Spinal cord (tissue), 10 donors: ENCODE measurements around the gene ZRANB3. TPM values are rescaled to one million over a fixed set of nuclear protein-coding genes. Genes with fewer than 3 reads are reported as not detected.
"Not testable (repeated sequence)": the region's sequence is repeated elsewhere in the genome, so short reads cannot be mapped to it uniquely, and the experiment has no call there.

Experiments used
- DNase-seq, 6 donors: peaks; one replicate each; pipeline versions ENCODE4 v3.0.0 to v3.0.0-alpha.2; 2013 to 2015; ENCODE audit warnings: low spot score in 6 of 6, low read depth in 4 of 6
- H3K27ac ChIP-seq: one replicate; pipeline ENCODE4 v1.5.1; 2013; ENCODE audit warnings: low read depth, low read length, control low read depth
- H3K27me3 ChIP-seq: one replicate; pipeline ENCODE4 v1.6.1; 2013; ENCODE audit warnings: low read length; ENCODE audit not compliant: control insufficient read depth, insufficient read depth
- H3K36me3 ChIP-seq: one replicate; pipeline ENCODE4 v1.6.1; 2013; ENCODE audit warnings: low read length; ENCODE audit not compliant: control insufficient read depth, insufficient read depth
- H3K4me1 ChIP-seq: one replicate; pipeline ENCODE4 v1.6.1; 2013; ENCODE audit warnings: low read length; ENCODE audit not compliant: control insufficient read depth, insufficient read depth
- H3K4me3 ChIP-seq: one replicate; pipeline ENCODE4 v1.5.1; 2013; ENCODE audit warnings: low read depth, low read length, control low read depth
- H3K9me3 ChIP-seq: one replicate; pipeline ENCODE4 v1.6.1; 2013; ENCODE audit warnings: low read length; ENCODE audit not compliant: control insufficient read depth, insufficient read depth
- WGBS: methylation state at CpG from one replicate; pipeline ENCODE4 v1.1.5; 2013; ENCODE audit warnings: missing lambda C conversion rate; ENCODE audit not compliant: insufficient coverage; 5-methylcytosine and 5-hydroxymethylcytosine counted together
- polyA plus RNA-seq, 2 donors: library from polyadenylated mRNA; unstranded; fragments of 120-200 nt; gene quantifications; one replicate each; pipeline ENCODE4 v1.2.1, GENCODE V29; 2013; ENCODE audit not compliant: insufficient read length in 2 of 2
- total RNA-seq, 2 donors: library from RNA; depleted of rRNA in 1 of 2; stranded (reverse); fragments of 120-200 nt in 1 of 2; fragments of >200 nt in 1 of 2; gene quantifications; one replicate each; pipeline versions ENCODE4 v1.2.3 to v1.2.4, GENCODE V29; 2013 to 2014
- donor health status: healthy.

The ZRANB3 gene
- total and polyA plus RNA-seq, 4 donors = 3.9 to 13.9 (median 7.6) TPM

DNA sequence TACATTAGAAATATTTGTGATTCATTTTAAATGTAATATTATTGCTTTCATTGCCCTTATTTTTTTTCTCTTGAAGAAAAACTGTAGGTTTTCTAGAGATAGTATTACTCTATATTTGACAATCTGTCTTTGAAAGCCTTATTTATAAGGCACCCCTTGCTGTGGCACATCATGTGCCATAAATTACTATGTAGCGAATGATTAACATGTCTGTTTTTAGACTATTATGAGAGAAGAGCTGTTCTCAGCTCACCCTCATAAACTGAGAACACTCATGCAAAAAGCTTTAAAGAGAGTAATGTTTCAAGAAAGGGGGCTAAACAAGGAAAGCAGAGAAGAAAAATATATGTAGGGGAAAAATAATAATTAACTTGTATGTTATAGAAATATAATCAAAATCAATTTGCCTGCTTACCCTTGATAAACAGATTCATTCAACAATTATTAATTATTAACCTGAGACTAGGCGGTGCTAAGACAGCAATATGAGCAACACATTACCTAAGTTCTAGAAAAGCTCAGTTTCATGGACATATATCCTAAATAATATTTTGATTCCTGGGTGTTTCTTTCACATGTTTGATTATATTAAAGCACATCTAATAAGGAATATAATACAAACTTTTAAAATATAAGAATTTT, 409.9 kb downstream of the ZRANB3 start:
- no peak for DNase-seq
- no peaks in the 10 kb centered on the region for H3K9me3 ChIP-seq
- H3K36me3 ChIP-seq = peaks cover 3% of the 10 kb centered on the region
- no peak overlapping the region for H3K4me3 ChIP-seq
- no CpG with 5 or more reads among the region's 2 CpGs for WGBS
- H3K4me1 ChIP-seq = no peaks in the 10 kb centered on the region
- no peak overlapping the region for H3K27ac ChIP-seq
- no peaks in the 10 kb centered on the region for H3K27me3 ChIP-seq

DNA sequence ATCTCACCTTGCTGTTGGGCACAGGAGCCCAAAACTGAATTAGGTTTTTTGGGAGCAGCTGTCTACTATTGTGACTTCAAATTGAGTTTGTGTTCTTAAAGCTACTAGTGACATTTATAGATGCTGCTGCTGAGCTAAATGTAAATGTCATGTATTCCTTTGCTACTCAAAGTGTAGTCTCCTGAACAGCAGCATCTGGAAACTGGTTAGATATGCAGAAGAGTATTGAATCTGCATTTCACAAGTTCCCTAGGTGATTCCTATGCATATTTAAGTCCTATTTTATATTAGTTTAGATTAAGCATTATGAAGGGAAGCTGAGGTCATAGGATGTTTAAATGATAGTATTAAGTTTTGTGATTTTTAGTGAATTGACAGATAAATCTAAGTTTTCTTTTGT, 411.4 kb downstream of the ZRANB3 start:
- DNase-seq = no peak
- H3K4me3 ChIP-seq = no peak overlapping the region
- H3K4me1 ChIP-seq = no peaks in the 10 kb centered on the region
- no peaks in the 10 kb centered on the region for H3K27me3 ChIP-seq
- no peak overlapping the region for H3K27ac ChIP-seq
- H3K9me3 ChIP-seq = no peaks in the 10 kb centered on the region
- peaks cover 3% of the 10 kb centered on the region for H3K36me3 ChIP-seq

DNA sequence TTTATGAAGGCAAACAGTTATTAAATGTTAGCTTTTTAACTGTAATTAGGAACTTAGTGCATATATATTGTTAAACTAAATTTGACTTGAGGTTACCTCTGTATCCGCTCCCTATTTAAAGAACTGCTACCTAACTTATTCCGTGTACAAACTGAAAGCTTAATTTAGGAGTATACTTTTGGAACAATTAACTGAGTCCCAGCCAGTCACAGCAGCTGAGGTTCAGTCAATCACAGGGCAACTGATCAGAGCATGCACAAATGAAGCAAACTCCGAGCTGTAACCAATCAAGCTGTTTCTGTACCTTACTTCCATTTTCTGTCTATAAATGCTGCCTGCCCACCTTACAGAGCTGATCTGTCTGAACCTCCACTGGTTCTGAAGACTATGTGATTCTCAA, 417.7 kb downstream of the ZRANB3 start:
- no peaks in the 10 kb centered on the region for H3K27me3 ChIP-seq
- no peaks in the 10 kb centered on the region for H3K9me3 ChIP-seq
- no peak overlapping the region for H3K27ac ChIP-seq
- no peak overlapping the region for H3K4me3 ChIP-seq
- H3K36me3 ChIP-seq = peaks cover 6% of the 10 kb centered on the region
- 82% methylated on average over 1 of the region's 3 CpGs for WGBS
- H3K4me1 ChIP-seq = no peaks in the 10 kb centered on the region
- no peak for DNase-seq

DNA sequence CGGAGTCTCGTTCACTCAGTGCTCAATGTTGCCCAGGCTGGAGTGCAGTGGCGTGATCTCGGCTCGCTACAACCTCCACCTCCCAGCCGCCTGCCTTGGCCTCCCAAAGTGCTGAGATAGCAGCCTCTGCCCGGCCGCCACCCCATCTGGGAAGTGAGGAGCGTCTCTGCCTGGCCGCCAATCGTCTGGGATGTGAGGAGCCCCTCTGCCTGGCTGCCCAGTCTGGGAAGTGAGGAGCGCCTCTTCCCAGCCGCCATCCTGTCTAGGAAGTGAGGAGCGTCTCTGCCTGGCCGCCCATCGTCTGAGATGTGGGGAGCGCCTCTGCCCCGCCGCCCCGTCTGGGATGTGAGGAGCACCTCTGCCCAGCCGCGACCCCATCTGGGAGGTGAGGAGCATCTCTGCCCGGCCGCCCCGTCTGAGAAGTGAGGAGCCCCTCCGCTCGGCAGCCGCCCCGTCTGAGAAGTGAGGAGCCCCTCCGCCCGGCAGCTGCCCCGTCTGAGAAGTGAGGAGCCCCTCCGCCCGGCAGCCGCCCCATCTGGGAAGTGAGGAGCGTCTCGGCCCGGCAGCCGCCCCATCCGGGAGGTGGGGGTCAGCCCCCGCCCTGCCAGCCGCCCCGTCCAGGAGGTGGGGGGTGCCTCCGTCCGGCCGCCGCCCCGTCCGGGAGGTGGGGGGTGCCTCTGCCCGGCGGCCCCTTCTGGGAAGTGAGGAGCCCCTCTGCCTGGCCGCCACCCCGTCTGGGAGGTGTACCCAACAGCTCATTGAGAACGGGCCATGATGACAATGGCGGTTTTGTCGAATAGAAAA, 425.3 kb downstream of the ZRANB3 start:
- H3K27me3 ChIP-seq, H3K4me1 ChIP-seq, H3K36me3 ChIP-seq, H3K9me3 ChIP-seq, H3K27ac ChIP-seq, H3K4me3 ChIP-seq, DNase-seq: not testable (repeated sequence)
- WGBS = 96% methylated on average over 35 of the region's 56 CpGs

DNA sequence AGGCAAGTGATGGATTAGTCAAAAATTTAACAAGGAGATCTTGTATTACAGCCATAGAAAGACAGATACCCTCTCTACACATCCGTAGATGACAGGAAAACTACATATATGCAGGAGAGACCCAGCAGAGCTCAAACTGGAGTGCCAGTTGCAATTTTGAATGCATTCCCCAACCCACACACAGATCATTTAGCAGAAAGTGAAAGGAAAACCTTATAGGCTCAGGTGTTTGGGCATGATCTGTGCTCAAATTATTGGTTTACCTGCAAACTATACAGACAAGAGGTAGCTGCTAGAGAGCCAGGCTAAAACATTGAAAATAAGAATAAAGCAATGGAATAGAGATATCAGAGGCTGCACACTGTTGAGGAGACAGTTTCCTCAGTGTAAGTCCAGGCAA, 427.2 kb downstream of the ZRANB3 start:
- DNase-seq = no peak
- no peaks in the 10 kb centered on the region for H3K4me1 ChIP-seq
- WGBS = no CpG with 5 or more reads among the region's 1 CpG
- no peak overlapping the region for H3K4me3 ChIP-seq
- no peak overlapping the region for H3K27ac ChIP-seq
- H3K9me3 ChIP-seq = peaks cover 3% of the 10 kb centered on the region
- H3K36me3 ChIP-seq = peaks cover 6% of the 10 kb centered on the region
- H3K27me3 ChIP-seq = no peaks in the 10 kb centered on the region

DNA sequence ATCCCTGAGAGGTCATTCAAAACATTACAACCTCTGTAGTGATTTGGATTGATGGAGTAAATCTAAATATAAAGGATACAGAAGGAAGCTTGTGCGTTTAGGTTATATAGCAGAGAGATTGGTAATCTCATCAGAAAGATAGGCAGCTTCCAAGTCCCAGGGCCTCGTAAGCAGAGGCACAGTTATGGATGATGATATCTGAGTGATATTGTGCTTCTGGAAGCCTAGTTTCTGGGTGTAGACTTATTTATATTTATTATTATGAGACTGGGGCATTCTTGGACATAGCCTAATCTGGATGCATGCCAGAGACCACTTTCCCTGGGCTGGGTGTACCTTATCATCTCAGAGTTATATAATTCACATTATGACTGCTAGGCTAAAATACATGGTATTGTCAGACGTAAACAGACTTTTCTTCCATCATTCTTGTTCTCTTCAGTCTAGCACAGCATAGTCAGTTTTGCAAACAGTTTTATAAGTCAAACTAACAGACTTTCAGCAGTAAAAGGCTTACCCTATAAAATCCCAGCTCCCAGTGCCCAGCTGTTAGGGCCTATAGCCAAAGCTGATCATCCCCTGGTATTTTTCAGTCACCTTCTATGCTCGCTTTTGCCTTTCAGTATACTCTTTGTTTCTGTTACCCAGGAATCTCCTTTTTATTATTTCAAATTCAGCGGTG, 431.1 kb downstream of the ZRANB3 start:
- DNase-seq = no peak
- Histone ChIP-seq H3K27me3 (no peaks in the 10 kb centered on the region), H3K4me1 (no peaks in the 10 kb centered on the region), H3K36me3 (peaks cover 4% of the 10 kb centered on the region), H3K4me3 (no peak overlapping the region), H3K9me3 (no peaks in the 10 kb centered on the region), H3K27ac (no peak overlapping the region)
- WGBS = 93% methylated on average over 2 of the region's 5 CpGs

DNA sequence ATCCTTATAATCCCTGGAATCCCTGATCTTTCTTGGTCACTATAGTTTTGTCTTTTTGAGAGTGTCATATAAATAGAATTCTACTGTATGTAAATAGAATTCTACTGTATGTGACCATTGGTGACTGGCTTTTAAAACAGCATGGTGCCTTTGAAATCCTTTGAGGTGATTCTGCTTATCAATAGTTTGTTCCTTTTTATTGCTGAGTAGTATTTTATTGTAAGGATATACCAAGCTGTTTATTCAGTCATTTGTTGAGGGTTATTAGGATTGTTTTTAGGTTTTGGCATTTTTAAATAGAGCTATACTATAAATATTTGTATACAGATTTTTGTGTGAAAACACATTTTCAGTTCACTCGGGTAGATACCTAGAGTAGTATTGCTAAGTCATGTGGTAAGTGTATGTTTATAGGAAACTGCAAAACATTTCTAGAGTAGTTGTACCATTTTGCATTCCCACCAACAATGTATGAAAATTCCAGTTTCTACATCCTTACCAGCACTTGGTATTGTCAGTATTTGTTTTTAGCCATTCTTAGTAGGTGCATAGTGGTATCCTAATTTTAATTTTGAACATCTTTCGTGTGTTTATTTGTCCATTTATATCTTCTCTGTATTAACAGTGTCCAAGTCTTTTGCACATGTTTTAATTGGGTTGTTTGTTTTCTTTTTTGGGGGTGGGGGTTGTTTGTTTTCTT, 433.3 kb downstream of the ZRANB3 start:
- H3K36me3 ChIP-seq = peaks cover 5% of the 10 kb centered on the region

DNA sequence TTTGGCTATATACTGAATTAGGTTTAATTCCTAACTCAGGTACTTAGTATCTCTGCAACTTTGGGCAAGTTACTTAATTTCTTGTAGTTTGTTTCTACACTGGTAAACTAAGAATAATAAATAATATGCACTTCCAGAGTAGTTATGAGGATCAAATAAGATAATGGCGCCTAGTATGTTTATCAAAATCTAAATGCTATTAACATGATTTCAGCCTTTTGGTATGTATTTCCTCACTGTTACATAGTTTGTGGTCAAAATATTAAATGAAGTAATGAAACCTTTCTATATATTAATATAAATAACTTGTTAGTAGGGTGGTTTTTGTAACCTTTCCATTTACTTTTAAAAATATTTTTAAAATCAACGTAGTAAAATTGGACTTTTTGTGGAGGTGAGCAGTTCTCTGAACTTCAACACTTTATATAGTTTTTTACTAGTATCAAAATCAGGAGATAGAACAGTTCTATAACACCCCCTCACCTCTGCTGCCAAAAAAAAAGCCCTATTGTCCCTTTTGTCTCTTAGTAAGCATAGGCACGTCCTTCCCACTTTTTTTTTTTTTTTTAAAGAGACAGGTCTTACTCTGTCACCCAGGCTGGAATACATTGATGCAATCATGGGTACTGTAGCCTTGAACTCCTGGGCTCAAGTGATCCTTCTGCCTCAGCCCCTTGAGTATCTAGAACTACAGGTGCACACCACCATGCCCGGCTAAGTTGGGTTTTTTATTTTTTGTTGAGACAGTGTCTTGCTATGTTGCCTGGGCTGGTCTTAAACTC, 434.2 kb downstream of the ZRANB3 start:
- no peak for DNase-seq
- Histone ChIP-seq H3K27ac (no peak overlapping the region), H3K36me3 (peaks cover 5% of the 10 kb centered on the region), H3K4me1 (no peaks in the 10 kb centered on the region), H3K27me3 (no peaks in the 10 kb centered on the region), H3K4me3 (no peak overlapping the region), H3K9me3 (no peaks in the 10 kb centered on the region)
- no CpG with 5 or more reads among the region's 4 CpGs for WGBS

More for the DNA sequence above, 433.3 kb downstream of the ZRANB3 start:
- Histone ChIP-seq H3K27me3 (no peaks in the 10 kb centered on the region), H3K27ac (no peak overlapping the region), H3K4me3 (no peak overlapping the region), H3K4me1 (no peaks in the 10 kb centered on the region), H3K9me3 (no peaks in the 10 kb centered on the region)
- no peak for DNase-seq
- WGBS = no CpG with 5 or more reads among the region's 2 CpGs

DNA sequence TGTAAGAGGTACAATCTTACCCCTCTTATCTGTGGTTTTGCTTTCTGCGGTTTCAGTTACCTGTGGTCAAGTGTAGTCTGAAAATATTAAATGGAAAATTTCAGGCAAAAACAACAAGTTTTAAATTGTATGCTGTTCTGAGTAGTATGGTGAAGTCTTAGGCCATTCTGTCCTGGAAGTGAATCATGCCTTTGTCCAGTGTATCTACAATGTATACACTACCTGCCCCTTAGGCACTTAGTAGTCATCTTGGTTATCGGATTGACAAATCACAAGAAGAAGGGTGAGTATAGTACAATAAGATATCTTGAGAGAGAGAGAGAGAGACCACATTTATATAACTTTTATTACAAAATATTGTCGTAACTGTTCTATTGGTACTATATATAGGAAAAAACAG, 435.4 kb downstream of the ZRANB3 start:
- Histone ChIP-seq H3K9me3 (no peaks in the 10 kb centered on the region), H3K27ac (no peak overlapping the region), H3K4me1 (no peaks in the 10 kb centered on the region), H3K36me3 (peaks cover 5% of the 10 kb centered on the region), H3K27me3 (no peaks in the 10 kb centered on the region), H3K4me3 (no peak overlapping the region)
- no peak for DNase-seq
- no CpG with 5 or more reads among the region's 3 CpGs for WGBS
